Activated naive CD8-positive, alpha-beta T cell treated with anti-CD3 and anti-CD28 coated beads, Interleukin-2, amount 50 U/mL, for 16 hours (primary cell): ENCODE measurements around the gene MUCL3.
"Not testable (repeated sequence)": the region's sequence is repeated elsewhere in the genome, so short reads cannot be mapped to it uniquely, and the experiment has no call there.

Experiments used
- DNase-seq: peaks from one replicate; pipeline ENCODE4 v3.0.0-alpha.2; 2020; ENCODE audit warnings: low read depth, low spot score

The MUCL3 gene

DNA sequence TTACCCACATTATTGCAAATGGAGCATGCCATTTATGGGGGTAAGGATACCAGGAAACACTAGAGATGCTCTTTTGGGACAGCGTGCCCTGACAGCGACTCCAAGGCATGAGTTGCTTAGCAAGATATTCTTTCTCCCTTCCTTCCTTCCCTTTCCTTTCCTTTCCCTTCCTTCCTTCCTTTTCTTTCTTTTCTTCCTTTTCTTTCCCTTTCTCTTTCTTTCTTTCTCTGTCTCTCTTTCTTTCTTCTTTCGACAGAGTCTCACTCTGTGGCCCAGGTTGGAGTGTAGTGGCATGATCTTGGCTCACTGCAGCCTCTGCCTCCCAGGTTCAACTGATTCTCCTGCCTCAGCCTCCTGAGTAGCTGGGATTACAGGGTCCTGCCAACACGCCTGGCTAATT is 3.3 kb downstream of the MUCL3 start:
- no peak for DNase-seq

GRCh38 chr6:30945281-30945680 is 4.5 kb downstream of the MUCL3 start:
- DNase-seq = no peak

DNA sequence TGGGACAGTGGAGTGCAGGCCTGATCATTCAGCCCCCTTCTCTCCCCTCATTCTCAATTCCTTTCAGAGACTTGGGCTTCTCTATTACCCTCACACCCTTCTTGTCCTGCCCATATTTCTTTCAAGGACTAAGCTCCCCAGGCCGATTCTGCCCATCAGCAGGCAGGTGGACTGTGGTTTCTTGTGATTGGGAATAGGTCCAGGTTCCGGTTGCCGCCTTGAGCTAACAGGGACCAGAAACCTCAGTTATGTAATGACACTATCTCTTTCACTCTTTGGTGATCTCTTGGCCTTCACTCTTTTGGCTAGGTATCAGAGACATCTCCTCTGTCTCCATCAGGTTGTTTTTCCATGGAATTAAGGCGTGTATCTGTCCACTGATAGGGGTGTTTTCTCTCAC is 6.5 kb downstream of the MUCL3 start:
- no peak for DNase-seq

GRCh38 chr6:30948811-30949210 is 8.0 kb downstream of the MUCL3 start:
- no peak for DNase-seq

- no peak for DNase-seq
Observed at GRCh38 chr6:30951907-30952469, 11.2 kb downstream of the MUCL3 start.

DNA sequence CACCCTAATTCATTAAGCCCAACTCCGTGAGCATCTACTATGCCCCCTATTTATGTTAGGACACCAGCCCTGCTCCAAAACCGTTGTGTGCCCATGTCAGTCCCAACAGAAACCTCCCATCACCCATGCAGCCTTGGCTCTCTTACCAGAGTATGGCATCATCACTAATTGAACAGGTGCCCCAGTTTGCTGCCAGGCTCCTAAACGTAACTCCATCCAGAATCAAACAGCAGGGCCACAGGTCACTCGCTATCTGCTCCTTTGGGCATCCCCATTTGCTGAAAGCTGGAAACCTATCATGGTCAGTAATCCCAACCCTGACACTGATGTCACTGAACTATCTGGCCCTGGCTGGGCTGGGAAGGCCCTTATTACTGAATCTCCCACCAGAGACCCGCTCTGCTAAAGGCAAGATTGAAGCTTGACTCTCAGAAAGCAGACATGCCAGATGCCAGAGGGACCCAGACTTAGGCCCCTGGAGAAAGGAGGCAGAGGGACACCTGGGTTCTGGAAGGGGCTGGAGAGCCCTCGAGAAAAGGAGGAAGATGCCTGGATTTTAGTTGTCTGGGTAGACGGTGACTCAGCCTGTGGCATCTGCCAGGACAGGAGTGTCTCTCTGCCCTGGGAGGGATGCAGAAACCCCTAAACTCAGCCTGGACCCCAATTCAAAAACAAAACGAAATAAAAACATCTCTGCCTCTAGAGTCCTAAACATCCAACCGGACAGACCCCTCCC is 14.0 kb downstream of the MUCL3 start:
- DNase-seq = no peak

DNA sequence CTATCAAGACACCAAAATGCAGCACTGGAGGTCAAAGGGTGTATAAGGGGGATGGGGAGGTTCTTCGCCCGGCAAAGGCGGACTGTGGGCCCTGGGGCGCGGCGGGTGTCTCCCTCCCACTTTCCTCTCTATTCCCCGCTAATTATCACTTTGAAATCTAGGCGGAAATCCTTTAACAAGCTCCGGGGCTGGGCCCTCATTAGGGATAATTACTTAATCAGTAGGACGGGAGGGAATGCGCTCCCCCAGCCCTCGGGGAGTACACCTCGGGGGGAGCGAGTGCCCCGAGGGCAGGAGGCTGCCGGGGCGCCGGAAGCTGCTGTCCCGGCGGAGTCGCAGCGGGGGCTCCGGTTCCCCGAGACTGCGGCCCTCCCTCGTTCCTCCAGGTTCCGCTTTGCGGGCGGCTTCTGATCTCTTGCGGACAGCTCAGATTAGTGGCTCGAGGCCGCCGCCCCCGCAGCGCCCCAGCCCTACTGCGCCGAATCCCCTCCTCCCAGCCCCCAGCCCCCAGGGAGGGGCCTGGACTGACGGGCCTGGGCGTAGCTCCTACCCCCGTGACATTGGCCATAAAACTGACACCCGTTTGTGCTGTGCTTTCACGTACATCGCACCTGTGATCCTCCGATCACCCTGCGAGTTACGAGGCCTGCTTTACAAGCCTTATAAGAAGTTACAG is 14.7 kb downstream of the MUCL3 start:
- DNase-seq = peak; percentile 61

- no peak for DNase-seq
Observed at GRCh38 chr6:30957716-30958115, 16.9 kb downstream of the MUCL3 start.

DNA sequence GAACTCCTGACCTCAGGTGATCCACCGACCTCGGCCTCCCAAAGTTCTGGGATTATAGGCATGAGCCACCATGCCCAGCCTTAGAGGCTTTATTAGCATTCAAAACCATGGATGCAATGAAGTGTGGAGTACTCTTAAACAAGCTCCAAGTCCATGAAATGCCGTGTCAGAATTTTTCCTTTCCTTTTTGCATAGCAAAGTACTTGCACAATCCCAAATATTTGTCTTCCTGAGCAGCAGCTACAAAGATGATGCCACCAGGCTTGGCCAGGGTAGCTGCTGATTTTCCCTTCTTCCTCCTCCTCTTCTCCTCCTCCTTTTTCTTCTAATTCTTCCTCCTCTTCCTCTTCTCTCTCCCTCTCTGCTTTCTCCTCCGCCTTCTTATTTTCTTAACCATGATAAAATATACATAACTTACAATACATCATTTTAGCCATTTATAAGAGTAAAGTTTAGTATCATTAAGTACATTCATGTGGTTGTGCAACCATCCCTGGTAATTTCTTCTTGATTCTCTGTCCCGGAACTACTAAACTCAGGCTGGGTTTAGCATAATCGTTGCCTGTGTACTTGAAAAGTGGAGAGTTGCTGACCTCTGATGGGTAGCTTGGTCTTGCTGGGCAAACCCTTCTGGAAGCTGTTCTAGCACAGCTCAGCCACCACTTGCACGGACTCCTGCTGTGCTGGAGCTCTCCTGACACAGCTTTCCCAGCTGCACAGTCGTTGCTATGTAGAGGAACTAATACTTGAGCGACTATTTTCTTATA is 20.3 kb downstream of the MUCL3 start:
- DNase-seq = no peak

GRCh38 chr6:30962716-30963115 is 21.9 kb downstream of the MUCL3 start:
- no peak for DNase-seq

DNA sequence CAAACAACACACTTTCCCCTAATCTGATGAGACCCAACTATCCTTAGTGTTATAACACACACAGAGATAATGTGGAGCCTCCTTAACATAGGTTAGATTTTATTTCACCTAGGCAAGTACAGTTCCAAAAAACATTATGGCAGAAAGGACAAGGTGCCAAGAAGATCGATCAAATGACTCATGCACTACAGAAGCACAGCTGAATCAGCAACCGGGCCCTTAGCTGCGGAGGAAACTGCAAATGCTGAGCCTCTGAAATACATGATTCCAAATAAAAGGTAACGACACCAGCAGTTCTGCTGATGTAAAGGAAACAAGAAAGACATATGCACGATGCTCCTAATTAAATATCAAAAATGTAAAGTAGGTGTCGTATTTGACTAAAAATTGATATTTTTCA is 22.9 kb downstream of the MUCL3 start:
- no peak for DNase-seq

DNA sequence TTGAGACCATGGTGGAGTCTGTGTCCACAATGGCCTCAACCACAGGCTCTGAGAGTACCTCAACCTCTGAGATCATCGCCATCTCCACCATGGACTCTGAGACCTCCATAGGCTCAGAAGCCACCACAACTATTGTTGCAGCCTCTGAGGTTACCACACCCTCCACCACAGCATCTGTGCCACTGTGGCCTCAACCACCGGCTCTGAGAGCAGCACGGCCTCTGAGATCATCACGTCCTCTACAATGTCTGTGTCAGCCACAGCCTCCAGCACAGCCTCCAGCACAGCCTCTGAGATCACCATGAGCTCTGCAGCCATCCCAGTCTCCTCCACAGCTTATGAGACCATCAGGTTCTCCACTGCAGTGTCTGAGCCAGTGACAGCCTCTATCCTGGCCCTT is 23.3 kb downstream of the MUCL3 start:
- DNase-seq = no peak

DNA sequence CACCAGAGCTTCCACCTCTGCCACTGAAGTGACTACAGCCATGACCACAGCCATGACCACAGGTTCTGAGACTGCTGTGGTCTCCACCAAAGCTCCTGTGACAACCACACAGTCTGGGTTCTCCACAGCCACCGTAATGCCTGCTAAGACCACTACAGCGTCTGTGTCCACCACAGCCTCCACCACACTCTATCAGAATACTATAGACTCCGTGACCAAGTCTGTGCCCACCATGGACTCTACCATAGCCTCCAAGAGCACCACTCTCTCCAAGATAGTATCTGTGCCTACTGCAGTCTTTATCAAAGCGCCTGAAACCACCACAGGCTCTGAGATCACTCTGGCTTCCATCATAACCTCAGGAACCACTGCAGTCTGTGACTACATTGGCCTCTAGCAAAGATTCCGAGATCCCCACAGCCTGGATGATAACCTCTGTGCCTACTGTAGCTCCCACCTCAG is 24.4 kb downstream of the MUCL3 start:
- DNase-seq = no peak

DNA sequence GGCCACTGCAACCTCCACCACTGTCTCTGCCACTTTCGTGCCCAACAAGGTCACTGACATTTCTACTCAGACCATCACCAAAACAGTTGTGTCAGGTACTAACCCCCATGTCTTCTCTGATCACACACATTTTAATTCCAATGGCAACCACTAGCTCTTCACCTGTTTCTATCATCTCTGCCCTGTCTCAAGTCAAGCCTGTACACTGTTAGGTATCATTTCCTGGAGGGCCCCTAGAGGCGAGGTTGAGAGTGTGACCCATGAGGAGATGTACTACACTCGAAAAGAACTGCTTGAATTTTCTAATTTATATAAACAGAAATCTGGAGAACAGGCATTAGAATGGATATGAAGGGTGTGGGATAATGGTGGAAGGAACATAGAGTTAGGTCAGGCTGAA is 25.4 kb downstream of the MUCL3 start:
- no peak for DNase-seq

DNA sequence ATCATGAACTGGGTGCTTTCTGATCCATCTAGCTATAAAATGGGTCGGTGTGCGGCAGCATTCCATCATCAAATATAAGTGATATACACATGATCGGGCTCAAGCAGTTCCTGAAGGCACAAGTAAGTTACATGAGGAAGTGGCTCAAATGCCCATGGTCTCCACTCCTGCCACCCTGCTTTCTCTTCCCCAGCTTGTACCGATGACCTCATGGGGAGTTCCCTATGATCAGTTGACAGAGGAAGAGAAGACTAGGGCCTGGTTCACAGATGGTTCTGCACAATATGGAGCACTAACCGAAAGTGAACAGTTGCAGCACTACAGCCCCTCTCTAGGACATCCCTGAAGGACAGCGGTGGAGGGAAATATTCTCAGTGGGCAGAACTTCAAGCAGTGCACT is 28.4 kb downstream of the MUCL3 start:
- not testable (repeated sequence) for DNase-seq

DNA sequence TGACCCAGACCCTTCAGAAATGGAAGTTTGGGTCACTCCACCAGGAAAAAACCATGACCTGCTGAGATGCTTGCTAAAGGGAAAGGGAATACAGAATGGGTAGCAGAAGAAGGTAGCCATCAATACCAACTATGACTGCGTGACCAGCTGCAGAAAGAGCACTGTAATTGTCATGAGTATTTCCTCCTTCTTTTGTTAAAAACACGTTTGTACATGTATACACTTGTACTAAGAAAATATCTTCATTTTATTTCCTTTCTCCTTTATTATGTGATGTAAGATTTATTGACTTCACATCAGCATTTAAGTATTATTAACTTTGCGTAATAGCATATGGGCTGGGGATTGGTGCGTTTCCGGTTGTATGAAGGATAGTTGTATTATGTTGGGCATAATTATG is 30.2 kb downstream of the MUCL3 start:
- DNase-seq = no peak

GRCh38 chr6:30972816-30973215 is 32.0 kb downstream of the MUCL3 start:
- DNase-seq = no peak

DNA sequence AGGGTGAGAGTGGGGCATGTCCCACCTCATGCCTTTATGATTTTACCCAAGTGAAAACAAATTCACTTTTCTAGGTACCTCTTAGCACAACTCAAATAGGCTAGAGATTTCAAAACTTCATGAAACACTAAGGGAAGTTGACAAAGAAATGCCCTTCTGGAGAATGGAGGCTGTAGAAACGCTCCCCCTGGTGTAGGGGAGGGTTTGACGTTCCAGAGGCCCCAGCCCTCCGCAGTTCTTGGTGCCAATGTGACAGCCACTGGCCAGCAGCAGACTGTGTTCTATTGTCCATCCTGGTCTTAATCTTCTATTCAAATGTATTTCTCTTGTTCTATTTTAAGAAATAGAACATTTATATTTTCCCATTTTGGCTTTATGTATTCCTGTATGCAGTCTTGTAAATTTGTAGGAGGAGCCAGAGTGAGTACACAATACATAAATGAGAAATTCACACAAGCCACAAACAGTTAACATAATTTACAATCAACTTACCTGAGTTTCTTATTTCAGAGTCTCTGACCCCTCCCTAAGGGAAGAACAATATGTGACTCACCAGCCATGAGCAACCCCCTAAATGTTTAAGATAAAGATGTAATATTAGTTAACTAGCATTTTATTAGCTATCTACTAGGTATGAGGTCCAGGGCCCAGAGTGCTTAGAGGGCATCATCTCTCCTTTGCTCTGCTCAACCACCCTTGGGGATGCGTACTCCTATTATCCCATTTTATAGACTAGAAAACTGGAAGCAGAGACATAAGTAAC is 33.9 kb downstream of the MUCL3 start:
- no peak for DNase-seq

GRCh38 chr6:30979141-30979540 is 38.4 kb downstream of the MUCL3 start:
- no peak for DNase-seq

DNA sequence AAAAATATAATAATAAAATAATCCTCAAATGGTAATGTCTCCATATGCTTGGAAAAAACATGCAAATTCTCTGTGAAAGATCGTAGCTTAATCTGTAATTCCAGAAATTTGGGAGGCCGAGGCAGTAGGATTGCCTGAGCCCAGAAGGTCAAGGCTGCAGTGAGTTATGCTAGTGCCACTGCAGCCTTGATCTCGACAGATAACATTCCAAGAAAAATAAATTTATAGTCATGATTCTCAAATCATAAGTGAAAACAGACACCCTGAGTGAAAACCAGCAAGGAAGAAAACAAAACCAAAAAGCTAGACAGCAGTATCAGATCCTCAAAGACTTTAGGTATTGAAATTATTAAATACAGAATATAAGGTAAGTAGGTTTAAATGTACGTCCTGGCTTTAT is 38.9 kb downstream of the MUCL3 start:
- DNase-seq = no peak

GRCh38 chr6:30981942-30982772 is 41.4 kb downstream of the MUCL3 start:
- DNase-seq = no peak
